Activated CD4-positive, alpha-beta T cell treated with anti-CD3 and anti-CD28 coated beads, Interleukin-2, amount 10 ng/mL, durations not matched to agents 24 days and 14 days (primary cell): Measurements from ENCODE around the gene MSTN. TPM values are rescaled to one million over a fixed set of nuclear protein-coding genes. Genes with fewer than 3 reads are reported as not detected.

Source experiments
- DNase-seq: peaks from one replicate; pipeline ENCODE4 v3.0.0; 2022
- H3K27ac Mint-ChIP-seq: one replicate; pipeline ENCODE4 v1.8.0; 2022; ENCODE audit warnings: mild to moderate bottlenecking, mixed read lengths
- H3K27me3 Mint-ChIP-seq: one replicate; pipeline ENCODE4 v1.8.0; 2022; ENCODE audit warnings: mixed read lengths
- H3K36me3 Mint-ChIP-seq: one replicate; pipeline ENCODE4 v1.8.0; 2022; ENCODE audit warnings: low read depth, mild to moderate bottlenecking, mixed read lengths
- H3K4me1 Mint-ChIP-seq: one replicate; pipeline ENCODE4 v1.8.0; 2021; ENCODE audit warnings: mixed read lengths
- H3K4me3 Mint-ChIP-seq: one replicate; pipeline ENCODE4 v1.8.0; 2022; ENCODE audit warnings: mild to moderate bottlenecking, moderate library complexity, mixed read lengths
- H3K9me3 Mint-ChIP-seq: one replicate; pipeline ENCODE4 v1.8.0; 2021; ENCODE audit warnings: mixed read lengths
- intact Hi-C: fragments of 100-400 bp; cut with micrococcal nuclease; formaldehyde crosslinking; loops from one replicate; pipeline ENCODE4 v1.15.1; 2023
- total RNA-seq: library from RNA; stranded (reverse); gene quantifications from 2 replicates; pipeline ENCODE4 v1.2.3, GENCODE V29; 2022

Gene MSTN
- total RNA-seq: not detected in 2 replicates

- no peaks in the 10 kb centered on the region for H3K4me1 Mint-ChIP-seq
- H3K27me3 Mint-ChIP-seq: peaks cover 6% of the 10 kb centered on the region
- H3K36me3 Mint-ChIP-seq: no peaks in the 10 kb centered on the region
- no peak for DNase-seq
- H3K4me3 Mint-ChIP-seq: no peak within 1 kb of the TSS
- no peaks in the 10 kb centered on the region for H3K9me3 Mint-ChIP-seq
- no peak within 1 kb of the TSS for H3K27ac Mint-ChIP-seq
- intact Hi-C loops: no loop called here
These were observed at the start of gene MSTN for GRCh38 chr2:190062601-190063000. Gene MSTN, minus strand, starts transcription at chr2:190062729. Its CDS starts 133 bp downstream, at chr2:190062596.

DNA sequence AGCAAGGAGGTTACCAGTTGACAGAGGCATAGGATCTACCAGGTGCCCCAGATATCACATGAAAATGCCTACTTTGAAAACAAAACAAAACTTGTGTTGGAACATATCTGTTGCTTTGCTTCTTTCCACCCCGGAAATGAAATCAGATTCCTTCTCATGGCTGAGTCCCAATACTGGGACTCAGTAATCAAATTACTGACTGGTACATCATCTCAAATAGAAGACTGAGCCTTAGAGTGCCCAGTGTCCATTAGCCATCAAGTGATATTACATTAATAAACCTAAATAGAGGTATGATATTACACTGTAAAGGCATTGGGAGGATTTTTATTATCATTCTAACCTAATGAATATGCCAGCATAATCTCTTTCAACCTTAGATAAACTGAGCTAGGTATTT is 48.6 kb upstream of the MSTN start:
- Mint-ChIP-seq H3K27ac (no peak overlapping the region), H3K4me1 (no peaks in the 10 kb centered on the region), H3K36me3 (no peaks in the 10 kb centered on the region), H3K4me3 (no peak overlapping the region), H3K27me3 (peaks cover 8% of the 10 kb centered on the region), H3K9me3 (no peaks in the 10 kb centered on the region)
- intact Hi-C loops: no loop called here
- DNase-seq: no peak

DNA sequence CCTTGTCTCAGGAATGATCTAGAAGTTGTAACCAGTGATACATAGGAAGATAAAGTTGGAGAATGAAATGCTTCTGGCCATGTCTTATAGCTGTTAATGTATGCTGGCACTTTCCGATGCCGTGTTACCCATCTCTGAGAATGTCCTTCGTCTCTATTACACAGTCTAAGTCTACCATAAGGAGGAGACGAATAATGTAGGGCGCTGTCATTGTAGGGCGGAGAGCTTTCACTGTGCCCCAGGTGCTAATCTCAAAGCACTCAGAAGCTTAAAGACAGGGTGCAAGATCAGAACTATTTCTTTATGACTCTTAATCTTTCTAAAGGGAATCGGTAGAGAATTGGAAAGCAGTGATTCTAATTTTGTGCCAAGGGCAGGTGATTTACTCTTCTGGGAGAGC is 48.2 kb upstream of the MSTN start:
- intact Hi-C loops: no loop called here
- Mint-ChIP-seq H3K4me3 (no peak overlapping the region), H3K36me3 (no peaks in the 10 kb centered on the region), H3K4me1 (no peaks in the 10 kb centered on the region), H3K9me3 (no peaks in the 10 kb centered on the region), H3K27ac (no peak overlapping the region), H3K27me3 (peaks cover 8% of the 10 kb centered on the region)
- DNase-seq: no peak

DNA sequence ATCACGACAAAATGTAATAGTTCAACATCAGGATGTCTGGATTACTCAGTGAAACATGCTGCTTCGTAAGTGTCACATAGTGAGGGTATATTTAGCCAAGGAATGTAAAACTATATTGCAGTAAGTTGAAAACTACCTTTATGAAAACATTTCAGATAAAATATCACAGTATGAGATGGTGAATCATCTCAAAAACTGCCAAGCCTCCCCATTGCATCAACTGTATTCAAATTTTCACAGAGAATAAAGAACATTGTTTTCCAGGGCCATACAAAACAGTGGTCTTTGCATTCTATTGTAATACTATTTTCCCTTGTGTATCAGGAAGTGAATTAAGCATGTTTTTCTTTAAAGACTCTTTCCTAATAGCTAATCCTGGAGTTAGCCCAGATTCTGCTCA is 47.6 kb upstream of the MSTN start:
- H3K27me3 Mint-ChIP-seq: peaks cover 13% of the 10 kb centered on the region
- no peaks in the 10 kb centered on the region for H3K9me3 Mint-ChIP-seq
- no peaks in the 10 kb centered on the region for H3K36me3 Mint-ChIP-seq
- DNase-seq: no peak
- intact Hi-C loops: no loop called here
- no peak overlapping the region for H3K4me3 Mint-ChIP-seq
- no peak overlapping the region for H3K27ac Mint-ChIP-seq
- no peaks in the 10 kb centered on the region for H3K4me1 Mint-ChIP-seq

DNA sequence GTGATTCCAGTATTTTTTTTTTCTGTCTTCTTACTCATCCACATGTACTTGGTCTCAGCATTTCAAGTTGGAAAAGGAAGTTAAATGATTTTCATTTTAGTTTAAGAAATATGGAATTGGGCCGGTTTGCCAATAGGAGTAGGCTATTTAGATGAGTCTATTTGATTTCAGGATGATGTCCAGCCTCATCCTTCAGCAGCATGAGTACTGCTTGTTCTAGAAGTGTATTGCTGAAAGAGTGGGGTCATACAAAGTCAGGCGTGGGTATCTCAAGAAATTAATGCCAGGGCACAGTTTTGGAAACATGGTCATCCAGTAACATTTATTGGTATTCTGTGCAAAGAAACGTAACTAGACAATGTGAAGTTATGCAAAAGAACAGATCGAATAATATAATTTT is 44.9 kb upstream of the MSTN start:
- DNase-seq: no peak
- intact Hi-C loops: no loop called here
- no peak overlapping the region for H3K4me3 Mint-ChIP-seq

DNA sequence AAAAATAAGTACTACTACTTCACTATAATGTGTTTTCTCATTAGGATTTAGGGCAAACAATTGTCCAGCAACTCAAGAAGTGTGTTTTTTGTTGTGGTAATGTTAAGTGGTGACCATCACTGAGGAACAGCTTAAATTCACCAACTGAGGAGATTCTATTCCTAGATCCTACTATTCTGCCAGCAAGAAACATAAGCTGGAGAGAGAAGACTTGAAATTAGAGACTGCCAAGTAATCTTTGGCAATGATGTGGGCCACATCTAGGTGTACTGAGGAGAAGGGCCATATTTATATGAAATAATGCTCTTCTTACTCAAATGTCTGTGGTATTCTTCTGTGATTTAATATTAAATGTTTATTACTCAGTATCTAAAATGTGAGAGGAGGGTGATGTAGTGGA is 44.3 kb upstream of the MSTN start:
- Mint-ChIP-seq H3K27ac (no peak overlapping the region), H3K36me3 (no peaks in the 10 kb centered on the region), H3K4me1 (no peaks in the 10 kb centered on the region), H3K4me3 (no peak overlapping the region), H3K27me3 (peaks cover 16% of the 10 kb centered on the region), H3K9me3 (peaks cover 12% of the 10 kb centered on the region)
- DNase-seq: no peak
- intact Hi-C loops: no loop called here

More for the DNA sequence above, 44.9 kb upstream of the MSTN start:
- no peaks in the 10 kb centered on the region for H3K36me3 Mint-ChIP-seq
- H3K4me1 Mint-ChIP-seq: no peaks in the 10 kb centered on the region
- peaks cover 6% of the 10 kb centered on the region for H3K9me3 Mint-ChIP-seq
- H3K27me3 Mint-ChIP-seq: peaks cover 16% of the 10 kb centered on the region
- H3K27ac Mint-ChIP-seq: no peak overlapping the region

GRCh38 chr2:190105554-190105953 is 43.0 kb upstream of the MSTN start:
- Mint-ChIP-seq H3K9me3 (peaks cover 14% of the 10 kb centered on the region), H3K27ac (no peak overlapping the region), H3K4me1 (no peaks in the 10 kb centered on the region), H3K27me3 (peaks cover 14% of the 10 kb centered on the region), H3K4me3 (no peak overlapping the region), H3K36me3 (no peaks in the 10 kb centered on the region)
- DNase-seq: no peak
- intact Hi-C loops: no loop called here

DNA sequence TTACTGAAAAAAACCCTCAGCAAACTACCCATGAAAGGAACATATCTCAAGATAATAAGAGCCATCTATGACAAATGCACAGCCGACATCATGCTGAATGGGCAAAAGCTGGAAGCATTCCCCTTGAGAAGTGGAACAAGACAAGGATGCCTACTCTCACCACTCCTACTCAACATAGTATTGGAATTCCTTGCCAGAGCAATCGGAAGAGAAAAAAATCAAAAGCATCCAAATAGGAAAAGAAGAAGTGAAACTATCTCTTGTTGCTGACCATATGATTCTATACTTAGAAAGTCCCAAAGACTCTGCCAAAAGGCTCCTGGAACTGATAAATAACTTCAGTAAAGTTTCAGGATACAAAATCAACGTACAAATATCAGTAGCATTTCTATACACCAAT is 40.6 kb upstream of the MSTN start:
- DNase-seq: no peak
- Mint-ChIP-seq H3K36me3 (no peaks in the 10 kb centered on the region), H3K27ac (no peak overlapping the region), H3K27me3 (peaks cover 12% of the 10 kb centered on the region), H3K9me3 (peaks cover 20% of the 10 kb centered on the region), H3K4me3 (no peak overlapping the region), H3K4me1 (no peaks in the 10 kb centered on the region)
- intact Hi-C loops: no loop called here

DNA sequence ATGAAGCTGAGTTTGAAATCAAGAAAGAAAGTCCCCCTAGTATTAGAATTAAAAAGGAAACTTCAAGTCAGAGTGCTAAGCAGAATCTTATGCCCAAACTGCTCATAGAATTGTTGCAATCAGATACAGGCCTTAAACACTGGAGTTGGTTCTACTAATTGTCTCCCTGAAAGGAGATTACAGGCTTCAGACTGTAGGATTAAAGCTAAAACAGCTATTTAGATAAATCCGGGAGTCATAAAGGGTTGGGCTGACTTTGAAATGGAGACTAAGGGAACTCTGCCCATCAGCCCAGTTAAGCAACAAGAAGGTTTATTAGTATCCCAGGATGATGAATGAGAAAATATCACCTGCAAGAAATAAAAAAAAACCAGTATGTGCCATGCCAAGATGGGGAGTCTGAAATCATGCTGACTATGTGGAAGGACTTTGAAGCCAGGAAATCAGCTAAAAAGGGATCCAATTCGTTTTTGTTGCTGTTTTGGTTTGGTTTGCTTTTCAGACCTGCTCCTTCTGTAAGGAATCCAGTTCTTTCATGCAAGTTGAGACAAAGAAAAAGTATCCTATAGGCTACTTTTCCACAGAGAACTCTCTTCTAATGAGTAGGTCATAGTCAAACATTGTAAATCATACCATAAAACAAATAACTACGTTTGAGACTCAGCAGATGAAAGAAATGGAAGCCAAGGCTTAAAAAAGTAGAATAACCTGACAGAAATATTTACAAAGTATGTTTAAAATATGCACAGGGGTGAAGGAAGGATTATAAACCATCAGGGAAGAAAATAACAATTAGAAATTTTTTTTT is 37.6 kb upstream of the MSTN start:
- no peaks in the 10 kb centered on the region for H3K36me3 Mint-ChIP-seq
- H3K4me1 Mint-ChIP-seq: no peaks in the 10 kb centered on the region
- no peak overlapping the region for H3K4me3 Mint-ChIP-seq
- no peak overlapping the region for H3K27ac Mint-ChIP-seq
- DNase-seq: no peak
- intact Hi-C loops: no loop called here
- peaks cover 20% of the 10 kb centered on the region for H3K9me3 Mint-ChIP-seq
- peaks cover 3% of the 10 kb centered on the region for H3K27me3 Mint-ChIP-seq

DNA sequence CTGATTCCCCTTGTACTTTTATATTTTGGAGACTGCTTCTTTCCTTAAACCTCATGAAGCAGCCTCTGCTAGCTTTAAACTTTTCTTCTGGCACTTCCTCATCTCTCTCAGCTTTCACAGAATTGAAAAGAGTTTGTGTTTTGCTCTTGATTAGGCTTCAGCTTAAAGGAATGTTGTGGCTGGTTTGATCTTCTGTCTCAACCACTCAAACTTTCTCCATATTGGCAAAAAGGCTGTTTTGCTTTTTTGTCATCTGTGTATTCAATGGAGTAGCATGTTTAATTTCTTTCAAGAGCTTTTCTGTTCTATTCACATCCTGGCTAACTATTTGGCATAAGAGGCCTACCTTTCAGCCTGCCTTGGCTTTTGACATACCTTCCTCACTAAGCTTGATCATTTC is 36.3 kb upstream of the MSTN start:
- Mint-ChIP-seq H3K36me3 (no peaks in the 10 kb centered on the region), H3K9me3 (peaks cover 20% of the 10 kb centered on the region), H3K4me3 (no peak overlapping the region), H3K27me3 (peaks cover 1% of the 10 kb centered on the region), H3K27ac (no peak overlapping the region), H3K4me1 (no peaks in the 10 kb centered on the region)
- DNase-seq: no peak
- intact Hi-C loops: no loop called here

- Mint-ChIP-seq H3K9me3 (peaks cover 11% of the 10 kb centered on the region), H3K27me3 (no peaks in the 10 kb centered on the region), H3K36me3 (no peaks in the 10 kb centered on the region), H3K4me3 (no peak overlapping the region), H3K27ac (no peak overlapping the region), H3K4me1 (no peaks in the 10 kb centered on the region)
- DNase-seq: no peak
- intact Hi-C loops: no loop called here
These were observed 34.6 kb upstream of the MSTN start for GRCh38 chr2:190097115-190097514.

GRCh38 chr2:190094316-190094871 is 31.9 kb upstream of the MSTN start:
- Mint-ChIP-seq H3K4me3 (no peak overlapping the region), H3K27me3 (no peaks in the 10 kb centered on the region), H3K36me3 (no peaks in the 10 kb centered on the region), H3K27ac (no peak overlapping the region), H3K4me1 (no peaks in the 10 kb centered on the region), H3K9me3 (peaks cover 6% of the 10 kb centered on the region)
- intact Hi-C loops: no loop called here
- no peak for DNase-seq

- H3K4me1 Mint-ChIP-seq: no peaks in the 10 kb centered on the region
- no peaks in the 10 kb centered on the region for H3K36me3 Mint-ChIP-seq
- no peak for DNase-seq
- H3K27me3 Mint-ChIP-seq: no peaks in the 10 kb centered on the region
- peaks cover 1% of the 10 kb centered on the region for H3K9me3 Mint-ChIP-seq
- no peak overlapping the region for H3K4me3 Mint-ChIP-seq
- no peak overlapping the region for H3K27ac Mint-ChIP-seq
- intact Hi-C loops: no loop called here
These were observed 31.3 kb upstream of the MSTN start for GRCh38 chr2:190093793-190094192.

- H3K27me3 Mint-ChIP-seq: peaks cover 5% of the 10 kb centered on the region
- no peaks in the 10 kb centered on the region for H3K9me3 Mint-ChIP-seq
- no peak overlapping the region for H3K4me3 Mint-ChIP-seq
- H3K4me1 Mint-ChIP-seq: no peaks in the 10 kb centered on the region
- no peaks in the 10 kb centered on the region for H3K36me3 Mint-ChIP-seq
- no peak overlapping the region for H3K27ac Mint-ChIP-seq
- intact Hi-C loops: no loop called here
- no peak for DNase-seq
These were observed 27.6 kb upstream of the MSTN start for GRCh38 chr2:190090148-190090547.

- no peaks in the 10 kb centered on the region for H3K36me3 Mint-ChIP-seq
- peaks cover 5% of the 10 kb centered on the region for H3K27me3 Mint-ChIP-seq
- intact Hi-C loops: loop anchor here (1.0 to 5.0 kb wide), 4 partner anchors 188 to 713 kb away; no protein-coding TSS in a partner anchor
- no peak overlapping the region for H3K27ac Mint-ChIP-seq
- DNase-seq: peak; percentile 84
- no peaks in the 10 kb centered on the region for H3K4me1 Mint-ChIP-seq
- H3K4me3 Mint-ChIP-seq: no peak overlapping the region
- no peaks in the 10 kb centered on the region for H3K9me3 Mint-ChIP-seq
These were observed 26.4 kb upstream of the MSTN start for GRCh38 chr2:190088917-190089316.
